Lower lobe of right lung (tissue), 2 donors: ENCODE measurements around the gene TMEM121. TPM values are rescaled to one million over a fixed set of nuclear protein-coding genes. Genes with fewer than 3 reads are reported as not detected.
"Not testable (repeated sequence)": the region's sequence is repeated elsewhere in the genome, so short reads cannot be mapped to it uniquely, and the experiment has no call there.

Experiments
- ATAC-seq, 2 donors: fragments of 200-7000 bp; cut with Tn5 transposase; one replicate each; pipeline ENCODE4 v1.9.1; 2020 to 2022; ENCODE audit warnings: mild to moderate bottlenecking in 2 of 2, moderate library complexity in 2 of 2
- DNase-seq: peaks from one replicate; pipeline ENCODE4 v3.0.0-alpha.2; 2020
- H3K27ac ChIP-seq: fragments of 200-600 bp; one replicate; pipeline ENCODE4 v1.8.0; 2022
- H3K27me3 ChIP-seq: fragments of 200-600 bp; one replicate; pipeline ENCODE4 v1.8.0; 2022; ENCODE audit warnings: low read depth
- H3K36me3 ChIP-seq: fragments of 200-600 bp; one replicate; pipeline ENCODE4 v1.8.0; 2022; ENCODE audit warnings: mild to moderate bottlenecking
- H3K4me1 ChIP-seq: fragments of 200-600 bp; one replicate; pipeline ENCODE4 v1.8.0; 2022
- H3K4me3 ChIP-seq: fragments of 200-600 bp; one replicate; pipeline ENCODE4 v1.8.0; 2022; ENCODE audit warnings: mild to moderate bottlenecking
- H3K9me3 ChIP-seq: fragments of 200-600 bp; one replicate; pipeline ENCODE4 v1.8.0; 2022
- CTCF ChIP-seq: fragments of 200-600 bp; IDR thresholded peaks from one replicate; pipeline ENCODE4 v1.8.0; 2022; ENCODE audit warnings: antibody characterized with exemption, mild to moderate bottlenecking
- intact Hi-C: fragments of 100-400 bp; cut with DNase I; formaldehyde crosslinking; loops from one replicate; pipeline ENCODE4 v1.11.0; 2022
- total RNA-seq: library from RNA; stranded (reverse); fragmentation: NEBNext Ultra II Directional; extraction: Animal tissue kit (Norgen Biotek cat#: 25700); gene quantifications from one replicate; pipeline ENCODE4 v1.2.1, GENCODE V29; 2021
- donor health status: DM: no; HTN: yes; CAD: no; lungs with severe emphysema.

TMEM121 gene
- total RNA-seq, 1 donor from 2014 or later: 3.0 TPM

- DNase-seq (no peak), ATAC-seq (no peak)
- H3K4me3 ChIP-seq: no peak overlapping the region
- no peaks in the 10 kb centered on the region for H3K36me3 ChIP-seq
- TF ChIP-seq CTCF: no peak
- H3K4me1 ChIP-seq: peaks cover 5% of the 10 kb centered on the region
- intact Hi-C loops: no loop called here
- H3K27me3 ChIP-seq: peaks cover 30% of the 10 kb centered on the region
- H3K9me3 ChIP-seq: peaks cover 8% of the 10 kb centered on the region
- no peak overlapping the region for H3K27ac ChIP-seq
Observed at GRCh38 chr14:105538481-105539049, 12.2 kb downstream of the TMEM121 start.

GRCh38 chr14:105540811-105541210 is 14.4 kb downstream of the TMEM121 start:
- ATAC-seq (no peak), DNase-seq (no peak)
- Histone ChIP-seq H3K27ac (no peak overlapping the region), H3K4me3 (no peak overlapping the region), H3K9me3 (peaks cover 12% of the 10 kb centered on the region), H3K27me3 (peaks cover 27% of the 10 kb centered on the region), H3K4me1 (peaks cover 5% of the 10 kb centered on the region), H3K36me3 (no peaks in the 10 kb centered on the region)
- no peak for TF ChIP-seq CTCF
- intact Hi-C loops: no loop called here

- intact Hi-C loops: no loop called here
- no peak for ATAC-seq
- peaks cover 23% of the 10 kb centered on the region for H3K27me3 ChIP-seq
Observed at GRCh38 chr14:105541218-105541875, 15.0 kb downstream of the TMEM121 start.

GRCh38 chr14:105545676-105546075 is 19.3 kb downstream of the TMEM121 start:
- DNase-seq, H3K27me3 ChIP-seq, H3K4me1 ChIP-seq, H3K27ac ChIP-seq, ATAC-seq, H3K4me3 ChIP-seq, intact Hi-C loops, H3K36me3 ChIP-seq: not testable (repeated sequence)
- H3K9me3 ChIP-seq: peaks cover 12% of the 10 kb centered on the region

More at GRCh38 chr14:105541218-105541875, 15.0 kb downstream of the TMEM121 start:
- Histone ChIP-seq H3K4me3 (no peak overlapping the region), H3K27ac (no peak overlapping the region), H3K36me3 (no peaks in the 10 kb centered on the region), H3K4me1 (peaks cover 5% of the 10 kb centered on the region), H3K9me3 (peaks cover 12% of the 10 kb centered on the region)
- no peak for TF ChIP-seq CTCF
- DNase-seq: no peak

GRCh38 chr14:105546410-105546809 is 20.0 kb downstream of the TMEM121 start:
- intact Hi-C loops, H3K4me3 ChIP-seq, H3K27me3 ChIP-seq, DNase-seq, H3K4me1 ChIP-seq, H3K36me3 ChIP-seq, H3K27ac ChIP-seq: not testable (repeated sequence)
- peak in 1 of 2 donors; percentile 51 for ATAC-seq
- H3K9me3 ChIP-seq: peaks cover 12% of the 10 kb centered on the region

- peaks cover 12% of the 10 kb centered on the region for H3K9me3 ChIP-seq
- H3K4me3 ChIP-seq, DNase-seq, H3K27ac ChIP-seq, H3K36me3 ChIP-seq, H3K27me3 ChIP-seq, intact Hi-C loops, H3K4me1 ChIP-seq: not testable (repeated sequence)
- peak in 1 of 2 donors; percentile 21 for ATAC-seq
Observed at GRCh38 chr14:105547072-105547471, 20.7 kb downstream of the TMEM121 start.

- Histone ChIP-seq H3K9me3 (peaks cover 12% of the 10 kb centered on the region), H3K4me3 (no peak overlapping the region), H3K4me1 (no peaks in the 10 kb centered on the region), H3K36me3 (no peaks in the 10 kb centered on the region), H3K27ac (no peak overlapping the region), H3K27me3 (no peaks in the 10 kb centered on the region)
- DNase-seq (no peak), ATAC-seq (no peak)
- no peak for TF ChIP-seq CTCF
- intact Hi-C loops: no loop called here
Observed at GRCh38 chr14:105547741-105548169, 21.4 kb downstream of the TMEM121 start.
